ENCODE data around the gene ATP6V1D.

DNA sequence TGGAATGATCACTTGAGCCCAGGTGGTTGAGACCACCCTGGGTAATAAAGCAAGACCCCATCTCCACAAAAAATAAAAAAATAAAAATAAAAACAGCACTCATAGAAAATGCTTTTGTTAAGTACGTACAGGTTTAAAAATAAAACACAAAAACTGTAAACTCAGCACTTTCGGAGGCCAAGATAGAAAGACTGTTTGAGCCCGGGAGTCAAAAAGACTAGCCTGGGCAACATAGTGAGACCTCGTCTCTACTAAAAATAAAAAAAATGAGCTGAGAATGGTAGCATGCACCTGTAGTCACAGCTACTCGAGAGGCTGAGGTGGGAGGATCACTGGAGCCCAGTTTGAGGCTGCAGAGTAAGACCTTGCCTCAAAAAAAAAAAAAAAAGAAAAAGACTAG is 7.5 kb downstream of the ATP6V1D start:
- TF ChIP-seq EZH2 (IDR thresholded peaks at IDR 0.05; ENCODE audit: low read length, unreplicated experiment) = no peak
- TF ChIP-seq, protein P1, sequence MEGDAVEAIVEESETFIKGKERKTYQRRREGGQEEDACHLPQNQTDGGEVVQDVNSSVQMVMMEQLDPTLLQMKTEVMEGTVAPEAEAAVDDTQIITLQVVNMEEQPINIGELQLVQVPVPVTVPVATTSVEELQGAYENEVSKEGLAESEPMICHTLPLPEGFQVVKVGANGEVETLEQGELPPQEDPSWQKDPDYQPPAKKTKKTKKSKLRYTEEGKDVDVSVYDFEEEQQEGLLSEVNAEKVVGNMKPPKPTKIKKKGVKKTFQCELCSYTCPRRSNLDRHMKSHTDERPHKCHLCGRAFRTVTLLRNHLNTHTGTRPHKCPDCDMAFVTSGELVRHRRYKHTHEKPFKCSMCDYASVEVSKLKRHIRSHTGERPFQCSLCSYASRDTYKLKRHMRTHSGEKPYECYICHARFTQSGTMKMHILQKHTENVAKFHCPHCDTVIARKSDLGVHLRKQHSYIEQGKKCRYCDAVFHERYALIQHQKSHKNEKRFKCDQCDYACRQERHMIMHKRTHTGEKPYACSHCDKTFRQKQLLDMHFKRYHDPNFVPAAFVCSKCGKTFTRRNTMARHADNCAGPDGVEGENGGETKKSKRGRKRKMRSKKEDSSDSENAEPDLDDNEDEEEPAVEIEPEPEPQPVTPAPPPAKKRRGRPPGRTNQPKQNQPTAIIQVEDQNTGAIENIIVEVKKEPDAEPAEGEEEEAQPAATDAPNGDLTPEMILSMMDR (conservative IDR thresholded peaks at IDR 0.05; ENCODE audit: low read depth, low read length) = no peak
- TF ChIP-seq EZH2phosphoT487 (IDR thresholded peaks at IDR 0.05; ENCODE audit: borderline replicate concordance, low read length) = no peak

Data from PC-3 (cell line).